Putamen (tissue), 1 donor: Measurements from ENCODE around the gene CCNQ.

Source experiments
- DNase-seq: peaks from one replicate; pipeline ENCODE4 v3.0.0-alpha.2; 2016; ENCODE audit warnings: low spot score

CCNQ gene

DNA sequence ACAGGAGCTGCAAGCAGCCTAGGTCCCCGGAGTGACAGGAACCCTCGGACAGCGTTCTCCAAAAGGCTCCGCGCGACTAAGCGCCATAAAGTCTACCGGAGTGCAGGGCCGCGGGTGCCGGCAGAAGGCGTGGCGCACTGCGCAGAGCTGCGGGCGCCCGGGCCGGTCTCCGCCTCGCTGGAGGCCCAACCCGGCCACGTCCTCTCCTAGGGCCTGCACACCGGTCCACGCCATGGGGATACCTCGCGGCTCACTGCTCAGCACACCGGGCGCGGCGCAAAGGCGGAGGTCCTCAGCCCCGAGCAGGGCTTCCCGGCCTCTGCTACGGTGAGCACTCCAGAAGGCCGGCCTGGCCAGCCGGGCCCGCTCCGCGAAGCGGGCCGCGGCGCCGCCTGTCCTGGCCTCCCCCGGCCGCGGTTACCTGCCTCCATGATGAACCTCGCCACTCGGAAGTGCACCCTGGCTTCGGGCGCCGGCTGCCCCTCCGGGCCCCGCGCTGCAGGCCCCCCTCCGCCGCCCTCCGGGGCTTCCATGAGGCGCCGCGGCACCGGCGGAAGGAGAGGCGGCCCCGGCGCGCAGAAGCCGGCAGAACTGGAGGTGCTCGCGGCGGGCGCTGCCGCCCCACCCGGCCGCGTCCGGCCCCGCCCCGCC, at the start of gene CCNQ:
Gene CCNQ (minus strand): TSS at position 599 of the 651 bp plus-strand sequence. CDS start 66 bp downstream, at position 533.
- no peak for DNase-seq

DNA sequence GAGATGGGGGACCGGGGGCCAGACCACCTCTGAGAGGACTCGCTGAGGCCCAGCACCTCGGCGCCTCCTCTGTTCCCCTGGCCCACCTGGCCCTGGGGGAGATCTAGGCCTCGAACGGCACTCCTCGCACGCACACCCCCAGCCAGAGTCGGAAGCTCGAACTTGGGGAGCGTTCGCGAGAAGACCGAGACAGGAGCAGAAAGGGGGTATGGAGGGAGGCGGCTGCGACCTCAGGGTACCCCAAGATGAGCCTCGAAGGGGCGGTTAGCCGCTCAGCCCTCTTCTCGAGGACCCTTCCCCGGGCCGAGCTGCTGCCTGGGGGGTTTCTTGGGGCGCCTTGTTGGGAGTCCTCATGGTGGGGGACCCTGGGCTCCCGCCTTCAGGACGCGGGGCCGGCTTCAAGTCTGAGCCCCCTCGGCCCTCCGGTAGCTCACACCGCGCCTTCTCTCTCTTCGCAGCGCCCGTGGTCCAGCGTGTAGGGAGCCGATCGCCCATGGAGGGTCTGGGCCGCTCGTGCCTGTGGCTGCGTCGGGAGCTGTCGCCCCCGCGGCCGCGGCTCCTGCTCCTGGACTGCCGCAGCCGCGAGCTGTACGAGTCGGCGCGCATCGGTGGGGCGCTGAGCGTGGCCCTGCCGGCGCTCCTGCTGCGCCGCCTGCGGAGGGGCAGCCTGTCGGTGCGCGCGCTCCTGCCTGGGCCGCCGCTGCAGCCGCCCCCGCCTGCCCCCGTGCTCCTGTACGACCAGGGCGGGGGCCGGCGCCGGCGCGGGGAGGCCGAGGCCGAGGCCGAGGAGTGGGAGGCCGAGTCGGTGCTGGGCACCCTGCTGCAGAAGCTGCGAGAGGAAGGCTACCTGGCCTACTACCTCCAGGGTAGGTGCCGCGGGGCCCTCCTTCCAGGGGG, 48.8 kb upstream of the CCNQ start:
- DNase-seq: no peak

DNA sequence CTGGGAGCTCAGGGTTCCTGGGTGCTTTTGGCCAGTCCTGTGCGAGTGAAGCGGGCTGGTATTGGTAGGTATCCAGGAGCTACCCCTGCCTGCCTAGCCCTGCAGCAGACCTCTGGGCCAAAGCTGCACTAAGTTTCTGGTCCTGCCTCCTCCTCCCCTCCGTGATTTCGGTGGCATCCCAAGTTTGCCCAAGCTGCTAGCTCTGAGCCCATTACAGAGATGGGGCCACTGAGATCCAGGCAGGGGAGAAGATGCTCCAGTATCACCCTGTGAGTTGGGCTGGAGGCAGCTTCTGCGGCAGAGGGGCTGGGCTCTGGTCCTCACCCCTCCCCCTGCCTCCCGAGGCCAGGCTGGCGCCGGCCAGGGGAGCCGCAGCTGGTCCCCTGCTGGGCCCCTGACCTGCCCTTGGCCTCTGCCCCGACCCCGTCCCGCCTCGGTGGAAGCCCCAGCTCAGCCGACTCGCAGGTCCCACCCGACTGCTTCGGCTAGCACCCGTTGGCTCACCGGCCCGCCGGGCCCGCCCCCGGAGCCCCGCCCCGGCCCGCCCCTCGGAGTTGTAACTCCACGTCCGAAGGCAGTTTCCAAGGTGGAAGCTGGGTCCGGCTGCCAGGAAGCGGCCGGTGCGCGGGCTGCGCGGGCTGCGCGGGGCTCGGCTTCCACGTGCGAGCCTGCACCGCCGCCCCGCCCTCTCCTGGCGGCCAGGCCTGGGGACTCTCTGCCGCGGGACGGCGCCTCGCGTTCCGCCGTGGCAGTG, 47.9 kb upstream of the CCNQ start, which contains the start of gene DUSP9:
Gene DUSP9 (plus strand): TSS at position 584 of the 754 bp plus-strand sequence. CDS start 751 bp downstream, outside the sequence.
- no peak for DNase-seq

DNA sequence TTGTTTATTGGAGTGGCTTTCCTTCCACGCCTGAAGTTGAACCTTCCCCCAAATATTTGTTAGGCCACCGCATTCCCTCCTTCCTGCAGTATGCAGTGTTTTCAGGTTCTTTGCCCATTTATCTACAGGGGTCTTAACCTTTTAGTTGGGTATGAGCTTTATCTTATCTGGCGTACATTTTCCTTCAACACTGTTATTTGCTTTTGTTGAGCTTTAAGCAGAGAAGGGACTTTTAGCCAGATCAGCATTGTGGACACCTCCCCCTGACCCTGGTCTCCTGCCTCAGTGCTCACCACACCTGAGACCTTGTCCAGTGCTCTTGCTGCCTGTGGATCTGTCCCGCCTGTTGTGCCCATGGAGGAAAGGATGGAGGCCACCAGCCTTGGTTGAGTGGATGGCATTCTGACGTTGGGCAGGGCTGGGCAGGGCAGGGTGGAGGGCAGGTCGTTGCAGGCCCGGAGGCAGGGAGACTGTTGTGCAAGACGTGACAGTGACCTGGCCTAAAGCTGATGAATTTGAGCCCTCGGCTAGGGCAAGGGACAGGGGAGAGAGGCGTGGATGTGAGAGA, 47.1 kb upstream of the CCNQ start:
- DNase-seq: no peak

DNA sequence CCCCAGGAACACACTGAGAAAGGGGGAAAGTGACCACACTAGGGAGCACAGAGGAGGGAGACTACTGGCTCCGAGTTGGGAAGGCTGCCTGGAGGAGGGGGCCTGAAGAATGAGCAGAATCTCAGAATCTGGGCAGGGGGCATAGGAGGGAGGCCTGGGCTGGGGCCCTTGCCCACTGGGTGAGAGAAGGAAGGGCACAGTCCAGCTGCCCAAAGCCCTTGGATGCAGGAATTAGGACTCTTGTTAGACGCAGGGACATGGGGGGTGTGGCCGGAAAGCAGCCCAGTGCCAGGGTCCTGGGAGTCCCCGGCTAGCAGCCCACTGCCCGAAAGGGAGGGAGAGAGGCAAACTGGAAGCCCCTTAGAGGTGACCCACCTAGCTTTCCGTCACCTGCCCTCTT, 46.2 kb upstream of the CCNQ start:
- no peak for DNase-seq

DNA sequence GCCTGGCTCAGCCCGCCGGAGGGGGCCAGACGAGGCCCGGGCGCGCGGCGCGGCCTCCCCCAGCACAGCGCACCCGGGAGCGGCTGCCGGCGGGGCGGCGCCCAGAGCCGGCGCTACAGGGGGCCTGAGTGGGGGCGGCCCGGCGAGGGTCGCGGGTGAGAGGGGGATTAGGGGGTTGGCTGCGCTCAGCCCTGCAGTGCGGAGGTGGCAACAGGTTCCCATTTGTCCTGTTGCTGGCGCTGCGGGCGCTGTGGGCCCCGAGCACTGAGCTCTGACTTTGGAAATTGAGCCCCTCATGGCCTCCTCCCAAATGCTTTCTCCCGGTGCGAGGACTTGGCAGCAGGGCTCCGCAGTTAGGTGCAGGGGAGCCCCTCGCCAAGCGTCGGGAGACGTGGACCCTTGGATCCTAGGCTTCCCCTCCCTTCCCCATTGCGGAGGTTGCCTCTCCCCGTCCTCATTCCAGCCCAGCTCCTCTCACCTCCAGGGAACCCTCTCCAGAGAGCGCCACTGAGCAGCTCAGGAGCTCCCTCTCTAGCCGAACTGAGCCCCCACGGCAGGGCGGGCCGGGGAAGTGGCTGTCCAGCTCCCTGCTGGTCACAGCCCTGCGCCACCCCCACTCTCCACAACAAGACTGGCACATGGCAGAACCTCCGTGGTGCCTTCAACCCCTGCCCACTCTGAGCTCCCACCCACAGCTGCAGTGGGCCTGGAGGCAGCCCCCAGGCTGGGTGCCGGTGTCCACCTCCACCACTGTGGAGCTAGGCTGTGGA, 45.6 kb upstream of the CCNQ start:
- DNase-seq: no peak

DNA sequence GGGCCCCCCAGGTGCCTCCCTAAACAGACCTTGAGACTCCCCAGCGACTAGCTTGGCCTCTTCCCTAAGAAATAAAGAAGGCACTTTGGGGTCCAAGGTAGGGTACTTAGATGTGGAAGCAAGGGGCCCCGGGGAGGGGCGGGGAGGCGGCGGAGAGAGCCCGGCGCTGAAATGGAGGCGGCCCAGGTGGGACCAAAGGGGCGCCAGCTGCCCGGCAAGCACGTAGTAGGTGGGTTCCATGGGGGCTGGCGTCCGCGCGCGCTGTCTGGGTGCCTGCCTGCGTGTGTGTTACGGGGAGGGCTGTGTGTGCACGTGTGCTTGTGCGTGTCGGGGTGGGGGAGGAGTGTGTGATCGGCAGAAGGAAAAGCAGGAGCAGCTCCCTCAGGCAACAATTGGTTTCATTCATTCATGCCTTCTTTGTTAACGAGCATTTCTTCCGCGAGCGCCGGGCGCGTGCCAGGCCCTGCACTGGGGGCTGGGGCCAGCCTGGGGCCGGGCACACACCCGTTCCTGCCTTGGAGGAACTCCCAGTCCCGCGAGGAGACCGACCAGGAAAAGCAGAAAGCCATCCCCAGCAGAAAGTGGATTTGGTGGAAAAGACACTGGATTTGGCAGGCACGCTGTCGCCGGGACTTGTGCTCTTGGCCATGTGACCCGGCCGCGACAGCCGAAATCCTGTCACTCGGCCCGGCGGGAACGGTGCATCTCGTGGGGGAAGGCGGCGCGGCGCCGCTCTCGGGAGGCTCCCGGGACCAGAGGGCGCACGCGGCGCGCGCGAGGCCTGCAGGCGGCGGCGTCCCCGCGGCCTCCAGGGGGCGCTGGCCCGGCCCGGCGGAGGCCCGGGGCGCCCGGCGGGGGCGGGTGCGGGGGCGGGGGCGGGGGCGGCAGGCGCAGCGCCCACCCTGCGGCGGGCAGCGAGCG, 44.8 kb upstream of the CCNQ start:
- peak; percentile 24 for DNase-seq

DNA sequence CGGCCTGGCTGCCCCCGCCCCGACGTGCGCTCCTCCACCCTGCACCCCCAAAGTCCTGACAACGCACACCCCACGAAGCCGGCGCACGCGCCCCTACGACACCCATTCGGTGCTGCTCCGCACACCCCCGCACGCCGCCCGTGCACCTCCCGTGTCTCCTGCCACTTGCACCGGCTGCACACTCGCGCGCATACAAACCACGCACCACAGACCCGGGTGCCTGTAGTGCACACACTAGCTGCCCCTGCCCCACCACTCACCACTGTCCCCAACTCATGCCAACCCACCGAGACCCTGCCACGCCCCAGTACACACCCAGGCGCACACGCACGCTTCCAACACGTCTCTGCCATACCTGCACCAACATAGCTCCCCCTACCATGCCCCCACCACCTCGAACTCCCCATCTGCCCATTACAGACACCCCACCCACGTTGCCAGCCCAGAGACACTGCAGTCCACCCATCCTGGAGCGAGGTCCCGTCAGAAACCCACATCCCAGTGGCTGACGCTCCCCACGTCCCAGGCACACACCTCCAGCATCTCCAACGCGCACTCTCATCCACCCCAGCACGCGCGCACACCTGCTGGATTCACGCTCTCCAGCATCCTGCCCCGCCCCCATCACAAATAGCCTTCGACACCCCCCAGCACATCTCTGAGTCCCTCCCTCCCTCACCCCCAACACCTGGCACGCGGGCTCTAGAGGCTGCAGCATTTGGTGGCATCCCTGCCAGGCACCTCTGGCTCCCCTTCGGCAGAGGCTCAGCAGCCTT, 43.9 kb upstream of the CCNQ start:
- no peak for DNase-seq

DNA sequence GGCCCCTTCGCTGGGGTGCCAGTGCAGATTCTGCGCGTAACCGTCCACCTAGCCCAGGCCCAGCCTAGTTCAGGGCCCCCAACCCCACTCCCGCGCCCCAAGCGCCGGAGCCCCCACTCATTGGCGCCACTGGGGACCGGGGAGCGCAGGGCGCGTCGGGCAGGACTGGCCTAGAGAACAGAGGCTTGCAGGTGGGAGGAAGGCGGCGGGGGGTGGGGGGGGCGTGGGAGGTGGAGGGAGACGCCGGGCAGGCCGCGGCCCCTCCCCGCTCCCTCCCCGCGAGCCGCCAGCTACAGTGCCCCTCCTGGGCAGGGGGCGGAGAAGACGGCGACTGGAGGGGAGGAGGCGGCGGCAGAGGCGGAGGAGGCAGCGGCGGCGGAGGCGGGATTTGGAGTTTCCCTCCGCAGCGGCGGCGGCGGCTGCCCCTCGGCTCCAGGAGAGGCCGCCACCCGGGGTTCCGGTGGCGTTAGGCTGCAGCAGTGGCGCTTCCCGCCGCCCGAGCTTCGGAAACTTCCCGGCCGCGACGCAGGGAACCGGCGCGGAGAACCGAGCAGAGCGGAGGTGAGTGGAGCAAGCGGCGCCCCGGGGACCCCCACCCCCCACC, 43.2 kb upstream of the CCNQ start:
- DNase-seq: no peak

DNA sequence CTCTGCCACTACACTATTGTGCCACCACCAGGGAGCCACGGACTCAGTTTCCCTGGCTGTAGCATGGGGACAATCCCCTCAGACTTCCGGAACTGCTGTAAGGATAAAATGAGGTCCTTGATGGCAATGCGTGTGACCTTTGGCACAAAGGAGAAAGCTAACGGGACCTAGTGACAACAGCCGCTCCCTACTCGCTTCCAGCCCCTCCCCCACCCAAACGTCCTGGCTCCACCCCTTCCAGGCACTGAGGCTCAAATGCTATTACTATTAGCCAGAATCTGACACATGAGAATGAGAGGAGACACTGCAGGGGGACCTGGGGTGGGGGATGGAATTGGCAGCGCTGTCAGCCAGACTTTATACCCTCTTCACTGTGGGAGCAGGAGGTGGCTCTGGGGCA, 42.7 kb upstream of the CCNQ start:
- DNase-seq: no peak

DNA sequence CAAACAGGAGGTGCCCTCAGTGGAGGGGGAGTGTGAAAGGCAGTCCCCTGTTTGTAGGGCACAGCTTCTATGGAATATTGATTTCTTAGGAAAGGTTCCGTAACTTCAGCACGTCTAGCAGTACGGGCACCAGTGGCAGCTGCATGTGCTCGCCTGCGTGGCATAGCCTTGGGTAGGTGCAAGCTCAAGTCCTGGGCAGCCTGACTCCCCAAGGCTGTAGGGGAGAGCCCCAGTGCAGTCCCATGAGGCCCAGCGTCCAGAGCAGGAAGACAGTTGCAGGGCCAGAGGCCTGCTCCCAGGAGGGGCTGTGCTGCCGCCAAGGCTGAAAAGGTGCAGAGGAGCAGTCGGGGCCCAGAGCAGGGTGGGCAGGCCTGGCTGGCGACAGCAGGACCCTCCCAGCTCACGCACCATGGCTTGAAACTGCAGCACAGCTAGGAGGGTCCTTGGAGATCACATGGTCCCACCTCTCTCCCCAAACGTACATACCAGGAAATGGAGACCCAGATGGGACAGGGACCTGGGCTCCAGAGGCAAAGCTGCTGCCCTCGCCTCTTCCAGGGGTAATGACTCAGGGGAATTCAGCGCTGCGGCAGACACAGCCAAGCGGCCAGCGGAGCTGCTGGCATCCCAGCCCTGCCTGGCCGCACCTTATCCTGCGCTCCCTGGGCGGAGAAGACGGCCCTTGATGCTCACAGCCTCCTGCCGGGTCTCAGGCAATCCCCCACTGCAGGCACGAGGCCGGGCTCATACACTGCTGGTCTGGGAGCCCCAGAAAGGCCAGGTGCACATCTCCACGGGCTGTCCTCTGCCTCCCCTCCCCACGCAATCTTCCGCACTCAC, 42.0 kb upstream of the CCNQ start:
- no peak for DNase-seq

DNA sequence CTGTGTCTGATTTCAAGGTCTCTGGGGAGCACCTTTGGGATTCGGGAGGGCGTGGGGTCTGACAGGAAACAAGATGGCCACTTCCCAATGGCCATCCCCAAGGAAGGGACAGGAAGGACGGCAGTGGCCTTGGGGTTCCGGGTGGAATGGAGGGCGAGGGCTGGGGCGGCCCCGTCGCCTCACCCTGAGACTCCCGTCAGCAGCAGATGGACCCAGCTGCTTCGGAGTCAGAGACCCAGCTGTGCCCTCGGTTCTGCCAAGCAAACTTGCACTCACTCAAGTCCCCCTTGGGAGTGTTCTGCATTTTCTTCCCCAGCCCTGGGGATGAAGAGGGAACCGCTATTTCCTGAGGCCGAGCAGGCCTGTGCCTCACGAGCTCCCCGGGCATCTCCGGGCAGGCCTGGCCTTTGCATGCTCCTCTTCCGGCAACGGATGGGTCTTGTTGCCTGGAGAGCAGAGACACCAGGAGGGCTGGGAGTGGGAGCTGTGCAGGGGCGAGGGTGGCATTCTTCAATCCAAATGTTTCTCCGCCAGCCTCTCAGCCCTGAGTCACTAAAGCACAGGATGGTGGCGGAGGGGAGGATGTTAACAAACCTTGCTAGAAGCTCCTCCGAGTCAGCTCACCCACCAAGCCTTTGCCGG, 41.2 kb upstream of the CCNQ start:
- DNase-seq: no peak

DNA sequence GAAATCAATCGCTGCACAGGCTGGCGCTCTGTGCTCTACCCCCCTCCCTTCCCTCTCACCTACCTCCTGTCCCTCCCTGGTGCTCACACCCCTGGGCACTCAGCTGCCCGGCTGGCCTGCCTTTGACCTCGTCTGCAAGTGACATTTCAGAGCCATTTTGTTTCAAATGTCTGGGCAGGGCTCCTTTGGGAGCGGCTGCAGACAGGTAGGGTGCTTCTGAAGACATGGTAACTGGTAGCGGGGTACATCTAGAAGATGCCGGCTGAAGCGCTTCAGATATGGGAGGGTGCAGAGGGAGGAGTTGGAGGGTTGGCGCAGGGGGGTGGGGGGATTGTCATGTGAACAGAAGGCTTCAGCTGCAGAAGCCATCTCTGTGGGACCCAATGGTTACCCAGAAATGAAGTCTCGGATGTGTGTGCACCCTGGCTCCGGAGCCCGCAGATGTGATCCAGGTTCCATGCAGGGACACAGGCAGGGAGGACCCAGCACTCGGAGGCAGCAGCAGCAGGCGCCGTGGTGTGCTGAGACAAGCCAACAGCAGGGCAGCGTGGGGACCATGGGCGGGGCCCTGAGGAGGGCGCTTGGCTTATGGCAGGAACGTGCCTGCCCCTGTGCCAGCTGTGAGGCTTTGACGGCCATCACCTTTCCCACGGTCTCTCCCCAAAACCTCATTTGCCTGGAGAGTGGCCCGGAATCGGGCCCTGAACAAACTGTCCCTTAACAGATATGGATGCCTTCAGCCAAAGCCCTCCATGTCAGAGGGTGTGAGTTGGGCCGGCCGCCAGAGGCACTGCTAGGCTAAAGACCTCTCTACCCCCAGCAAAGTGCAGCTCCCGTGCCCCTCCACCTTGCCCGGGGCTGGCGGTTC, 40.5 kb upstream of the CCNQ start:
- no peak for DNase-seq

DNA sequence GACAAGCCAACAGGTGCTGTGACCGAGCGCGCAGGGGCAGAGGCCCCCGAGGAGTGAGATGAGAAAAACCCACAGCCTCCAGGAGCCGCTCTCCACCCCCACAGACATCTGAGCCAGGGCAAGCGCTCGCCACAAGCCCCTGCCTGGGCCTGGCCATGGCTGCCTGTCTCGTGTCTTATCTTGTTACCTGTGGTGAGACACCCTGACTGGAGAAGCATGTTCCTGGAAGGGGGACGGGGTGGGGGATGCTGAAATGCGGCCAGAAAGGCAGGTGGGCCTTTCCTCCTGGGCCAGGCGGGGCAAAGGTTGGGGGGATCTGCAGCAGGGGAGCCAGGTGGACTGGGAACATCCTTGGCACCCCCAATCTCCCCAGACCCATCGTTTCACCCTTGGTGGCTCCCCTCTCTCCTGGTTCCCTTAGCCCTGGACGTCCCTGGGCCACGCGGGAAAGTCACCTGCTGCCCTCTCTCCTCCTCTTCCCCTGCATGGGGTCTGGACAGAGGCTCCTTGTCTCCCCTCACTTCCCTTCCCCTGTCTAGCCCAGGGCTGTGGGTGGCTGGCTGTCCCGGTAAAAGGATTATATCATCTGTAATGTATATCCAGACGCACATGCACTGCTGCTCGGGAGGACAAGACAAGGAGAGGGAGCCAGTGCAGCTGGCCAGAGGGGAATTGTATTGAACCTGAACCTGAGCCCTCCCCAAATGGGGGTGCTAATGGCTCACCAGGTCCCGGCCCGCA, 39.7 kb upstream of the CCNQ start:
- no peak for DNase-seq

DNA sequence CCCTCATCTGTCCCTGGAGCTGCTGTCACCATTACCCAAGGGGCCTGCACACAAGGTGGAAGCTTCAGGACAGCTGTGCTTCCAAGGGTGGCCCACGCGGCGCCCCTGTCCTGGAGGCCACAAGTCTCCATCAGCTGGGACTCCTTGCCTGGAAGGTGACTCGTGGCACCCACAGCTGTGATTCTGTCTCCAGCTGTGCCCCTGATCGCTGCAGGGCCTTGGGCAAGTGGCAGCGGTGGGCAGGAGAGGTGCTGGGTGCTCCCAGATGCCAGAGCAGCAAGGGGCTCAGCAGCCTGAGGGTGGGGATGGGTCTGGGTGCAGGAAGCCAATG, 39.1 kb upstream of the CCNQ start:
- no peak for DNase-seq
